HG02642 (cell line): ENCODE results near the gene CHAT.

Experiments
- ATAC-seq: cut with Tn5 transposase; IDR thresholded peaks from one replicate; pipeline ENCODE4 v1.9.1; 2021; ENCODE audit warnings: mild to moderate bottlenecking; ENCODE audit not compliant: unreplicated experiment, poor library complexity

The CHAT gene

GRCh38 chr10:49650724-49651034 is 36.8 kb downstream of the CHAT start:
- no peak for ATAC-seq

- no peak for ATAC-seq
Measured at GRCh38 chr10:49651039-49651835, 37.4 kb downstream of the CHAT start.

GRCh38 chr10:49651917-49652316 is 38.1 kb downstream of the CHAT start:
- ATAC-seq, result no peak

GRCh38 chr10:49652421-49653272 is 38.8 kb downstream of the CHAT start:
- ATAC-seq, result no peak

GRCh38 chr10:49653273-49653929 is 39.6 kb downstream of the CHAT start:
- no peak for ATAC-seq

- ATAC-seq, result no peak
Measured at GRCh38 chr10:49654036-49654693, 40.3 kb downstream of the CHAT start.

- ATAC-seq, result no peak
Measured at GRCh38 chr10:49655099-49655498, 41.3 kb downstream of the CHAT start.

GRCh38 chr10:49656845-49657493 is 43.1 kb downstream of the CHAT start:
- no peak for ATAC-seq

- no peak for ATAC-seq
Measured at GRCh38 chr10:49657606-49658005, 43.8 kb downstream of the CHAT start.

- no peak for ATAC-seq
Measured at GRCh38 chr10:49661140-49661856, 47.5 kb downstream of the CHAT start.

- no peak for ATAC-seq
Measured at GRCh38 chr10:49662169-49662830, 48.5 kb downstream of the CHAT start.

- no peak for ATAC-seq
Measured at GRCh38 chr10:49663596-49663995, 49.8 kb downstream of the CHAT start.

- no peak for ATAC-seq
Measured at GRCh38 chr10:49664006-49664841, 50.4 kb downstream of the CHAT start.

GRCh38 chr10:49664842-49665355 is 51.1 kb downstream of the CHAT start:
- ATAC-seq, result no peak

- ATAC-seq, result no peak
Measured at GRCh38 chr10:49666054-49666615, 52.3 kb downstream of the CHAT start.

GRCh38 chr10:49666685-49667084 is 52.8 kb downstream of the CHAT start:
- ATAC-seq, result no peak

- ATAC-seq, result no peak
Measured at GRCh38 chr10:49667991-49668390, 54.2 kb downstream of the CHAT start.

GRCh38 chr10:49668684-49669083 is 54.8 kb downstream of the CHAT start:
- ATAC-seq, result no peak
